Measurements from ENCODE around the gene CFL2.
"Not testable (repeated sequence)": the region's sequence is repeated elsewhere in the genome, so short reads cannot be mapped to it uniquely, and the experiment has no call there.

Gene CFL2

DNA sequence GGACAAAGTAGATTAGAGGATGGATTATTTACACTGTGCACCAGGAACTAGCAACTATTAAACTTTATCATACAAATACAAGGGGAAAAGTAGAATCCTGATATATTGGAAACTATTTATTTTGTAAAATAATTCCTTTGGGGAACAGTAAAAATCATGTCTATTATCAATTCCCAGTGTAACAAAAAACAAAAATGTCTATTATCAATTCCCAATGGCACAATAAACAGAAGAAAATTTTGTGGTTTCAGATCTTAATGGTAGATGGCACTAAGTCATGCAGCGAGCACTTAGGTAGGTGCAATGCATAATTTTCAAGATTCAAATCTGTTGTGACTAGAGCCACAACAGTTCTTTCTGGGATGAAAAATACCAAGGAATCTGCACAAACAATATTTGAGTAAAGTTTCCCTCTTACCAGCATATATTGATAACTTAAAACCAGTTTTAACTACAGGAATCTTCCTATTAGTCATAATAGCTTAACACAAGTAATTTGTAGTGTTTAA, 13.7 kb downstream of the CFL2 start:
- Histone ChIP-seq H3K4me2 (ENCODE audit: low read depth, low read length, poor library complexity, severe bottlenecking) (no peak overlapping the region), H3K9me3 (ENCODE audit: insufficient read depth, low read depth, low read length) (no peaks in the 10 kb centered on the region), H3F3A (ENCODE audit: low read depth) (no peaks in the 10 kb centered on the region), H3K27me3 (ENCODE audit: insufficient read depth, low read length, poor library complexity, severe bottlenecking) (no peaks in the 10 kb centered on the region), H3K79me2 (ENCODE audit: insufficient read depth, low read length) (no peaks in the 10 kb centered on the region), H3K9ac (ENCODE audit: low read depth, low read length, poor library complexity, severe bottlenecking) (no peak overlapping the region), H3K9me2 (replicated peaks; ENCODE audit: low read depth, low read length) (no peaks in the 10 kb centered on the region), H3K36me3 (ENCODE audit: insufficient read depth, low read length) (no peaks in the 10 kb centered on the region), H3K4me3 (ENCODE audit: low read length, poor library complexity, severe bottlenecking) (no peak overlapping the region), H4K20me1 (ENCODE audit: insufficient read depth, low read length, poor library complexity, severe bottlenecking) (no peaks in the 10 kb centered on the region), H3K4me1 (ENCODE audit: insufficient read depth, low read length, poor library complexity, severe bottlenecking) (no peaks in the 10 kb centered on the region), H2AFZ (ENCODE audit: low read length) (no peak overlapping the region)
- TF ChIP-seq, protein P1, sequence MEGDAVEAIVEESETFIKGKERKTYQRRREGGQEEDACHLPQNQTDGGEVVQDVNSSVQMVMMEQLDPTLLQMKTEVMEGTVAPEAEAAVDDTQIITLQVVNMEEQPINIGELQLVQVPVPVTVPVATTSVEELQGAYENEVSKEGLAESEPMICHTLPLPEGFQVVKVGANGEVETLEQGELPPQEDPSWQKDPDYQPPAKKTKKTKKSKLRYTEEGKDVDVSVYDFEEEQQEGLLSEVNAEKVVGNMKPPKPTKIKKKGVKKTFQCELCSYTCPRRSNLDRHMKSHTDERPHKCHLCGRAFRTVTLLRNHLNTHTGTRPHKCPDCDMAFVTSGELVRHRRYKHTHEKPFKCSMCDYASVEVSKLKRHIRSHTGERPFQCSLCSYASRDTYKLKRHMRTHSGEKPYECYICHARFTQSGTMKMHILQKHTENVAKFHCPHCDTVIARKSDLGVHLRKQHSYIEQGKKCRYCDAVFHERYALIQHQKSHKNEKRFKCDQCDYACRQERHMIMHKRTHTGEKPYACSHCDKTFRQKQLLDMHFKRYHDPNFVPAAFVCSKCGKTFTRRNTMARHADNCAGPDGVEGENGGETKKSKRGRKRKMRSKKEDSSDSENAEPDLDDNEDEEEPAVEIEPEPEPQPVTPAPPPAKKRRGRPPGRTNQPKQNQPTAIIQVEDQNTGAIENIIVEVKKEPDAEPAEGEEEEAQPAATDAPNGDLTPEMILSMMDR (conservative IDR thresholded peaks at IDR 0.05; ENCODE audit: low read length): no peak
- no peak for TF ChIP-seq EZH2phosphoT487 (IDR thresholded peaks at IDR 0.05; ENCODE audit: borderline replicate concordance)

DNA sequence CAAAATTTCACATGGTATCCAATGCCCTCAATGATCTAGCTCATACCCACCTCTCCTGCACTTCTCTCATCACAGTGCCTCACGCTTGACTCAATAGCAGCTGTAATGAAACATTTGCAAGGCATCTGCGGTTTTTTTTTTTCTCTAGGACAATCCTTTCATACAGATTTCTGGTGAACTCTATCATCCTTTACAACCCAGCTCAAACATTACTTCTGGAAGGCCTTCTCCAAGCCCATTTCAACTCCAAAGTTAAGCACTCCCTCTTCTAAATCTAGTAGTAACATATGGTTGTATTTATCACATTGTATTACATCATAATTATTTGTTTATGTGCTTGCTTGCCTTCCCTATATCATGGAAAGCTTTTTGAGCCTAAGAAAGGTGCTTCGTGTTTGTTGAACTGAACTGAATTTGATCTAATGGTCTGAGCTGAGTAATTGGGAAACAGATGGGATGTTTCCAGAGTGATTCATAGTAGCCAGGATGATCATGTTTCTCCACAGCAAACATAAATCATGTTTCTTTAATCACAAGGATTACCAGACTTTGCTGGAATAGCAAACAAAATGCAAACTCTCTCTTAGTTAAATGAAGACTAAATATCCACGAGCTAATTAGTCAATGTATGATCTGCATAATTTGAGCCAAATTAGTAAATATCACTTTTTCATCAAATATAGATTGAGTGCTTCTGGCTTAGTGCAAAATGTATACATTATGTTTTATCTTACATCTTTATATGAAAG, 14.3 kb downstream of the CFL2 start:
- Histone ChIP-seq H3K9me2 (replicated peaks; ENCODE audit: low read depth, low read length) (no peaks in the 10 kb centered on the region), H4K20me1 (ENCODE audit: insufficient read depth, low read length, poor library complexity, severe bottlenecking) (no peaks in the 10 kb centered on the region), H3K9ac (ENCODE audit: low read depth, low read length, poor library complexity, severe bottlenecking) (no peak overlapping the region), H3K27me3 (ENCODE audit: insufficient read depth, low read length, poor library complexity, severe bottlenecking) (no peaks in the 10 kb centered on the region), H3K4me1 (ENCODE audit: insufficient read depth, low read length, poor library complexity, severe bottlenecking) (no peaks in the 10 kb centered on the region), H3F3A (ENCODE audit: low read depth) (no peaks in the 10 kb centered on the region), H3K4me3 (ENCODE audit: low read length, poor library complexity, severe bottlenecking) (no peak overlapping the region), H3K4me2 (ENCODE audit: low read depth, low read length, poor library complexity, severe bottlenecking) (no peak overlapping the region), H2AFZ (ENCODE audit: low read length) (no peak overlapping the region), H3K36me3 (ENCODE audit: insufficient read depth, low read length) (no peaks in the 10 kb centered on the region), H3K9me3 (ENCODE audit: insufficient read depth, low read depth, low read length) (no peaks in the 10 kb centered on the region), H3K79me2 (ENCODE audit: insufficient read depth, low read length) (no peaks in the 10 kb centered on the region)
- TF ChIP-seq EZH2phosphoT487 (IDR thresholded peaks at IDR 0.05; ENCODE audit: borderline replicate concordance): no peak

DNA sequence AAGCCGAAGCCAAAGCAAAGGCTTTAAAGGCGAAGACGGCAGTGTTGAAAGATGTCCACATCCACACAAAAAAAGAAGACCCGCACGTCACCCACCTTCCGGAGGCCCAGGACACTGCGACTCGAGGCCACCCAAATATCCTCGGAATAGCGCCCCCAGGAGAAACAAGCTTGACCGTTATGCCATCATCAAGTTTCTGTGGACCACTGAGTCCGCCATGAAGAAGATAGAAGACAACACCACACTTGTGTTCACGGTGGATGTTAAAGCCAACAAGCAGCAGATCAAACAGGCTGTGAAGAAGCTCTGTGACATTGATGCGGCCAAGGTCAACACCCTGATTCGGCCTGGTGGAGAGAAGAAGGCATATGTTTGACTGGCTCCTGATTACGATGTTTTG, 20.2 kb downstream of the CFL2 start:
- H3F3A ChIP-seq (ENCODE audit: low read depth); H3K4me2 ChIP-seq (ENCODE audit: low read depth, low read length, poor library complexity, severe bottlenecking); H3K79me2 ChIP-seq (ENCODE audit: insufficient read depth, low read length); H2AFZ ChIP-seq (ENCODE audit: low read length); H3K4me3 ChIP-seq (ENCODE audit: low read length, poor library complexity, severe bottlenecking); H3K9me2 ChIP-seq (replicated peaks; ENCODE audit: low read depth, low read length); H3K36me3 ChIP-seq (ENCODE audit: insufficient read depth, low read length); H3K9me3 ChIP-seq (ENCODE audit: insufficient read depth, low read depth, low read length); H3K9ac ChIP-seq (ENCODE audit: low read depth, low read length, poor library complexity, severe bottlenecking); H3K4me1 ChIP-seq (ENCODE audit: insufficient read depth, low read length, poor library complexity, severe bottlenecking); H3K27me3 ChIP-seq (ENCODE audit: insufficient read depth, low read length, poor library complexity, severe bottlenecking); H4K20me1 ChIP-seq (ENCODE audit: insufficient read depth, low read length, poor library complexity, severe bottlenecking): not testable (repeated sequence)

DNA sequence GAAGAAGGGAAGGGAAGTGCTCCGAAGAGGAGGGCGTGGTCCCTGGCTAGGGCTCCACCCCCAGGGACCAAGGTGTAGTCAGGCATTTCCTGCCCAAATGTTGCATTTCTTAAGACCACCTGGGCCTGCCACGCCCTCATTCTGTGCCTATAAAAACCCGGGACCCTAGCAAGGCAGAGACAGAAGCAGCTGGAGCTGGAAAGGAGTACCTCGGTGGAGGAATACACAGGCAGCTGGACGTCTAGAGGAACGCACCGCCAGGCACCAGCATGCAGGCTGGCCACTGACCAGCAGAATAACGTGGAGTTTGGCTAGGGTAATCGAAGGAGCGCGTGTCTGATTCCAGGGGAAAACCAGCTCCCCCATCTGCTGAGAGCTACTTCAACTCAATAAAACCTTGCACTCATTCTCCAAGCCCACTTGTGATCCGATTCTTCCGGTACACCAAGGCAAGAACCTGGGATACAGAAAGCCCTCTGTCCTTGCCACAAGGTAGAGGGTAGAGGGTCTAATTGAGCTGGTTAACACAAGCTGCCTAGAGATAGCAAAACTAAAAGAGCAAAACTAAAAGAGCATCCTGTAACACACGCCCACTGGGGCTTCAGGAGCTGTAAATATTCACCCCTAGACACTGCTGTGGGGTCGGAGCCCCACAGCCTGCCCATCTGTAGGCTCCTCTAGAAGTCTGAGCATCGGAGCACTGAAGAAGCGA, 21.0 kb downstream of the CFL2 start:
- H3K27me3 ChIP-seq (ENCODE audit: insufficient read depth, low read length, poor library complexity, severe bottlenecking): no peaks in the 10 kb centered on the region
- no peaks in the 10 kb centered on the region for H4K20me1 ChIP-seq (ENCODE audit: insufficient read depth, low read length, poor library complexity, severe bottlenecking)
- H3K9me3 ChIP-seq (ENCODE audit: insufficient read depth, low read depth, low read length): no peaks in the 10 kb centered on the region
- H3K36me3 ChIP-seq (ENCODE audit: insufficient read depth, low read length): no peaks in the 10 kb centered on the region
- H3K4me1 ChIP-seq (ENCODE audit: insufficient read depth, low read length, poor library complexity, severe bottlenecking): no peaks in the 10 kb centered on the region
- no peaks in the 10 kb centered on the region for H3K79me2 ChIP-seq (ENCODE audit: insufficient read depth, low read length)
- no peak overlapping the region for H3K4me2 ChIP-seq (ENCODE audit: low read depth, low read length, poor library complexity, severe bottlenecking)
- TF ChIP-seq, protein P1 (conservative IDR thresholded peaks at IDR 0.05; ENCODE audit: low read length): no peak
- TF ChIP-seq EZH2phosphoT487 (IDR thresholded peaks at IDR 0.05; ENCODE audit: borderline replicate concordance): no peak
- H3K9me2 ChIP-seq (replicated peaks; ENCODE audit: low read depth, low read length): no peaks in the 10 kb centered on the region
- H2AFZ ChIP-seq (ENCODE audit: low read length): no peak overlapping the region; the same call in 1 of the 2 replicates
- H3K9ac ChIP-seq (ENCODE audit: low read depth, low read length, poor library complexity, severe bottlenecking): no peak overlapping the region
- H3K4me3 ChIP-seq (ENCODE audit: low read length, poor library complexity, severe bottlenecking): no peak overlapping the region
- H3F3A ChIP-seq (ENCODE audit: low read depth): no peaks in the 10 kb centered on the region
